Measurements from ENCODE around the gene LHPP. TPM values are rescaled to one million over a fixed set of nuclear protein-coding genes. Genes with fewer than 3 reads are reported as not detected.

Gene LHPP
- total and polyA plus RNA-seq, 2 experiments from 2014 or later, result 27.4 to 40.2 TPM

- TF ChIP-seq JUNB (IDR thresholded peaks at IDR 0.05; ENCODE audit: unreplicated experiment) (no peak), REST (IDR thresholded peaks at IDR 0.05; ENCODE audit: unreplicated experiment) (no peak), STAT1 (IDR thresholded peaks at IDR 0.05; ENCODE audit: unreplicated experiment) (no peak), NANOG (IDR thresholded peaks at IDR 0.05; ENCODE audit: borderline replicate concordance) (no peak), CTCF (conservative IDR thresholded peaks at IDR 0.05; ENCODE audit: low read depth in 2 of 2) (no peak), ZNF114 (CRISPR knock-in tag; IDR thresholded peaks at IDR 0.05) (no peak), ZNF331 (CRISPR knock-in tag; IDR thresholded peaks at IDR 0.05; ENCODE audit: low read depth) (no peak), ETS1 (IDR thresholded peaks at IDR 0.05) (no peak), EZH2 (IDR thresholded peaks at IDR 0.05; ENCODE audit: low read depth, unreplicated experiment) (no peak)
Measured at GRCh38 chr10:124525751-124526600, 64.4 kb downstream of the LHPP start (continued).

- no peaks in the 10 kb centered on the region for H3K9me3 Mint-ChIP-seq
- no peak overlapping the region for H3K27ac Mint-ChIP-seq
- H3K4me2 ChIP-seq, result no peak overlapping the region
- no peaks in the 10 kb centered on the region for H3K36me3 Mint-ChIP-seq (ENCODE audit: low read depth)
- 0 out of 2 replicates have a peak, but pooled peaks cover 4% of the 10 kb centered on the region for H3F3A ChIP-seq (replicated peaks; ENCODE audit: low read depth)
- no peaks in the 10 kb centered on the region for H3K79me2 ChIP-seq (replicated peaks; ENCODE audit: insufficient read depth)
- H2AFZ ChIP-seq, result no peak overlapping the region
- no peaks in the 10 kb centered on the region for H4K20me1 ChIP-seq (replicated peaks; ENCODE audit: insufficient read depth)
- no peak overlapping the region for H3K4me3 Mint-ChIP-seq
- ATAC-seq (no peak), DNase-seq (ENCODE audit: low spot score) (no peak)
- no peaks in the 10 kb centered on the region for H3K36me3 ChIP-seq (ENCODE audit: insufficient read depth)
- no peak overlapping the region for H3K4me3 ChIP-seq
- peaks cover 24% of the 10 kb centered on the region for H3K4me1 Mint-ChIP-seq
- no peaks in the 10 kb centered on the region for H3K4me1 ChIP-seq (ENCODE audit: insufficient read depth)
- H3K27me3 Mint-ChIP-seq (ENCODE audit: insufficient read depth, low read depth, poor library complexity), result peaks cover 6% of the 10 kb centered on the region
- no peak overlapping the region for H3K27ac ChIP-seq (ENCODE audit: low read depth)
- no peaks in the 10 kb centered on the region for H3K27me3 ChIP-seq (ENCODE audit: insufficient read depth)
- H3K9me2 ChIP-seq (ENCODE audit: insufficient read depth), result no peaks in the 10 kb centered on the region
- TF ChIP-seq ZNF114 (CRISPR knock-in tag; IDR thresholded peaks at IDR 0.05) (no peak), EZH2 (IDR thresholded peaks at IDR 0.05; ENCODE audit: low read depth, unreplicated experiment) (no peak), REST (IDR thresholded peaks at IDR 0.05; ENCODE audit: unreplicated experiment) (no peak), EZH2phosphoT487 (IDR thresholded peaks at IDR 0.05; ENCODE audit: unreplicated experiment) (no peak), CREB1 (CRISPR knock-in tag; IDR thresholded peaks at IDR 0.05; ENCODE audit: low read depth) (no peak), NANOG (IDR thresholded peaks at IDR 0.05; ENCODE audit: borderline replicate concordance) (no peak), ZNF331 (CRISPR knock-in tag; IDR thresholded peaks at IDR 0.05; ENCODE audit: low read depth) (no peak), POLR2AphosphoS5 (IDR thresholded peaks at IDR 0.05; ENCODE audit: low read depth) (no peak), JUNB (IDR thresholded peaks at IDR 0.05; ENCODE audit: unreplicated experiment) (no peak), ETS1 (IDR thresholded peaks at IDR 0.05) (no peak), STAT1 (IDR thresholded peaks at IDR 0.05; ENCODE audit: unreplicated experiment) (no peak)
Measured at GRCh38 chr10:124526621-124527267, 65.1 kb downstream of the LHPP start.

Data from GM23338 (cell line).